PC-3 (cell line): Measurements from ENCODE around the gene PVALEF.

Experiments
- EZH2 ChIP-seq: fragments of 300-600 bp; sonication (generic); IDR thresholded peaks from one replicate; pipeline ENCODE4 v1.6.1; 2017; ENCODE audit warnings: antibody characterized with exemption, mild to moderate bottlenecking, low read length; ENCODE audit not compliant: unreplicated experiment
- TF ChIP-seq, protein P1 (sequence below): fragments of 300-600 bp; sonication (generic); conservative IDR thresholded peaks from 2 replicates; pipeline ENCODE4 v1.5.1; 2017; ENCODE audit warnings: antibody characterized with exemption, low read depth, mild to moderate bottlenecking, low read length

DNA sequence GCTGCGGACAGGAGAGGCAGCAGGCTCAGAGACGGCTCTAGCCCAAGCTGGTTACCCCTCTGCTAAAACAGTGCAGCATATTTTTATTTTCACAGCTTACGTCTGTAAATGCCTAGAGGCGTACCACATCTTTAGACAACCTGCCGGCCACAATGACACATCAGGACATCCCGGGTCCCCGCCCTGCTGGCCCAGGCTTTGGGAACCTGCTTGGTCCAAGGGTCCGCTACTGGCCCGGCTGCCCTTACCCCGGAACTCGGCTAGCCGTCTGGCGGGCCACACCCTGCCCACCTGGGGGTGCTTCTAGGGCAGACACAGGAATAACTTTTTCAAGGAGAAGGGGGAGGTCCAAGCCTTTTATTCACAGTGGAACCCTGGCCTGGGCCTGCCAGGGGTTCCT is 53.2 kb downstream of the PVALEF start:
- TF ChIP-seq, protein P1, sequence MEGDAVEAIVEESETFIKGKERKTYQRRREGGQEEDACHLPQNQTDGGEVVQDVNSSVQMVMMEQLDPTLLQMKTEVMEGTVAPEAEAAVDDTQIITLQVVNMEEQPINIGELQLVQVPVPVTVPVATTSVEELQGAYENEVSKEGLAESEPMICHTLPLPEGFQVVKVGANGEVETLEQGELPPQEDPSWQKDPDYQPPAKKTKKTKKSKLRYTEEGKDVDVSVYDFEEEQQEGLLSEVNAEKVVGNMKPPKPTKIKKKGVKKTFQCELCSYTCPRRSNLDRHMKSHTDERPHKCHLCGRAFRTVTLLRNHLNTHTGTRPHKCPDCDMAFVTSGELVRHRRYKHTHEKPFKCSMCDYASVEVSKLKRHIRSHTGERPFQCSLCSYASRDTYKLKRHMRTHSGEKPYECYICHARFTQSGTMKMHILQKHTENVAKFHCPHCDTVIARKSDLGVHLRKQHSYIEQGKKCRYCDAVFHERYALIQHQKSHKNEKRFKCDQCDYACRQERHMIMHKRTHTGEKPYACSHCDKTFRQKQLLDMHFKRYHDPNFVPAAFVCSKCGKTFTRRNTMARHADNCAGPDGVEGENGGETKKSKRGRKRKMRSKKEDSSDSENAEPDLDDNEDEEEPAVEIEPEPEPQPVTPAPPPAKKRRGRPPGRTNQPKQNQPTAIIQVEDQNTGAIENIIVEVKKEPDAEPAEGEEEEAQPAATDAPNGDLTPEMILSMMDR: no peak
- no peak for TF ChIP-seq EZH2
